Activated T-cell treated with anti-CD3 and anti-CD28 coated beads, Interleukin-2, amount 50 U/mL, for 24 hours (primary cell): Measurements from ENCODE around the gene LDHAL6B.

Source experiments
- DNase-seq: peaks from one replicate; pipeline ENCODE4 v3.0.0-alpha.2; 2020
- H3K27ac Mint-ChIP-seq: 2 replicates; pipeline ENCODE4 v1.8.0; 2020; ENCODE audit warnings: mild to moderate bottlenecking, mixed read lengths
- H3K27me3 Mint-ChIP-seq: 2 replicates; pipeline ENCODE4 v1.8.0; 2020; ENCODE audit warnings: mixed read lengths
- H3K36me3 Mint-ChIP-seq: 2 replicates; pipeline ENCODE4 v1.8.0; 2020; ENCODE audit warnings: low read depth, mixed read lengths
- H3K4me1 Mint-ChIP-seq: 2 replicates; pipeline ENCODE4 v1.8.0; 2020; ENCODE audit warnings: low read depth, mixed read lengths
- H3K4me3 Mint-ChIP-seq: 2 replicates; pipeline ENCODE4 v1.8.0; 2020; ENCODE audit warnings: mild to moderate bottlenecking, moderate library complexity, mixed read lengths
- H3K9me3 Mint-ChIP-seq: 2 replicates; pipeline ENCODE4 v1.8.0; 2020; ENCODE audit warnings: mixed read lengths

Gene LDHAL6B

DNA sequence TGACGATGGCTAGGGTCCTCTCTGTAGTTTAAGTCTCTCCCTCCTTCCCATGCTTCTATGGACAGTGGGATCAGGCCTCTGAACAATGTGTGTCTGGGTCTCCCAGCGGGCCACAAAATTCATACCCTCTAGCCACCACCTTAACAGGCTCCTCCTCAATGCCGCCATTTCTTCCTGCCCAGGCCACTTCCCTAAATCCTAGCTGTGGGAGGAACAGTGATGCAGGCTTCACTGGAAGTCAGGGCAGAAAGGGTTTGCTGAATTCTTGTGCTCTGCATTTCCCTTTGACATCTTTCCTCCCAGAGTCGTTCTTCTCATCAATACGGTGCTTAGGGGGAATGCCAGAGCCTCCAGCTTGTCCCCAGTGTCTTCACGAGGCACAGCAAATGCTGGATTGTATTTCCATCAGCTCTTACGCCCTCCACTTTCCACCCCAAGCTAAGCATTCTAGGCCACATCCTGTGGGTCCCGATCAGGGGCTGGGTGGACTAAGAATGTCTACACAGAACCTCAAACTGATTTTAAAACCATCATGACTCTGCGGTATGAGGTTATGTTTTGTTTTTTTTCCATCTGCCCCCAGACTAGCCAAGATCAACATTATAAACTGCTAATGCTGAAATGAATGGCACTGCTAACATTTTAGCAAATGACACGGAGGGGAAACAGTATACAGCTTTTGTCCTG lies 11.9 kb upstream of the LDHAL6B start:
- DNase-seq: no peak
- peaks cover 5% of the 10 kb centered on the region for H3K4me1 Mint-ChIP-seq
- H3K36me3 Mint-ChIP-seq: no peaks in the 10 kb centered on the region
- H3K27ac Mint-ChIP-seq: no peak overlapping the region
- H3K4me3 Mint-ChIP-seq: no peak overlapping the region
- peaks cover 3% of the 10 kb centered on the region for H3K27me3 Mint-ChIP-seq
- H3K9me3 Mint-ChIP-seq: no peaks in the 10 kb centered on the region

- H3K27me3 Mint-ChIP-seq: no peaks in the 10 kb centered on the region
- H3K36me3 Mint-ChIP-seq: no peaks in the 10 kb centered on the region
- no peaks in the 10 kb centered on the region for H3K9me3 Mint-ChIP-seq
- peaks cover 5% of the 10 kb centered on the region for H3K4me1 Mint-ChIP-seq
- no peak for DNase-seq
- H3K4me3 Mint-ChIP-seq: no peak overlapping the region
- H3K27ac Mint-ChIP-seq: no peak overlapping the region
These were observed 10.2 kb upstream of the LDHAL6B start for GRCh38 chr15:59196416-59196815.

- Mint-ChIP-seq H3K36me3 (no peaks in the 10 kb centered on the region), H3K4me3 (no peak overlapping the region), H3K9me3 (no peaks in the 10 kb centered on the region), H3K27me3 (no peaks in the 10 kb centered on the region), H3K27ac (no peak overlapping the region), H3K4me1 (peaks cover 5% of the 10 kb centered on the region)
- DNase-seq: no peak
These were observed 9.2 kb upstream of the LDHAL6B start for GRCh38 chr15:59197454-59197853.

DNA sequence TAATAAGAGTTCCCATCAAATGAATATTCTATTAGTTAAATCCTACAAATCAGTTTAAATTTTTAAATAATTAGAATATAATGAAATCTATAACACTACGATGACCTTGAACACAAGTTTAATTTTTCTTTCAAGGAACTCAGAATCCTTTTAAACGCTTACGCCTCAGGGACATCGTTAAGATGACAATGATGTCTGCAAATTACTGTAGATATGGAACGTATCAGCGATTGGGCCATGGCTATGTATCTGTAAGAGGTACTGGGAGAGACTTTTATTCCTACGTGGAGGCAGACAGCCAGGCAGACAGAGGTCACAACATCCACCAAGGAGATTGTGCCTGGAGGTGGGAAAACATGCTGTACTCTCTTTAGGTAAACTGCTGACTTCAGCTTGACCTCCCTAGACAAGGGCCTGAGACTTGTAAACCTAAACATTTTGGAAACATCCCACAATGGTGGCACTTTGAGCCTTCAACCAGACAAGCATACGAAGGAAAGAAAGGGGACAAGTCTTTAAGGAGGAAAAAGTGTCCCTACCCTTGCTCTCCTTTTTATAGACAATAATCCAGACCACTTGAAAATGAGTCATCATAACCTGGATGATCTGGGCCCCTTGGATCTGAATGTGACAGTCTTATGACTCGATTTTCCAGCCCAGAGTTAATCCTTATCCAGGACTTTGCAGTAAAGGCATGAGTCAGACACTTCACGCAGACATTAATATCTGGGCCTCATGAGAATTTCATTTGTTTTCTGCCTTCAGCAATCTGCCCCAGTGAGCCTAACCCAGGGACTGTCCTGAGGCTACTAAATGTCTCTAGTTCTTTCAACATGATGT lies 6.8 kb upstream of the LDHAL6B start:
- DNase-seq: no peak
- H3K36me3 Mint-ChIP-seq: no peaks in the 10 kb centered on the region
- no peaks in the 10 kb centered on the region for H3K9me3 Mint-ChIP-seq
- no peak overlapping the region for H3K4me3 Mint-ChIP-seq
- H3K4me1 Mint-ChIP-seq: peaks cover 5% of the 10 kb centered on the region
- no peaks in the 10 kb centered on the region for H3K27me3 Mint-ChIP-seq
- H3K27ac Mint-ChIP-seq: no peak overlapping the region

- Mint-ChIP-seq H3K36me3 (no peaks in the 10 kb centered on the region), H3K4me1 (peaks cover 5% of the 10 kb centered on the region), H3K4me3 (no peak overlapping the region), H3K27me3 (no peaks in the 10 kb centered on the region), H3K9me3 (no peaks in the 10 kb centered on the region), H3K27ac (no peak overlapping the region)
- no peak for DNase-seq
These were observed 6.1 kb upstream of the LDHAL6B start for GRCh38 chr15:59200560-59200959.

DNA sequence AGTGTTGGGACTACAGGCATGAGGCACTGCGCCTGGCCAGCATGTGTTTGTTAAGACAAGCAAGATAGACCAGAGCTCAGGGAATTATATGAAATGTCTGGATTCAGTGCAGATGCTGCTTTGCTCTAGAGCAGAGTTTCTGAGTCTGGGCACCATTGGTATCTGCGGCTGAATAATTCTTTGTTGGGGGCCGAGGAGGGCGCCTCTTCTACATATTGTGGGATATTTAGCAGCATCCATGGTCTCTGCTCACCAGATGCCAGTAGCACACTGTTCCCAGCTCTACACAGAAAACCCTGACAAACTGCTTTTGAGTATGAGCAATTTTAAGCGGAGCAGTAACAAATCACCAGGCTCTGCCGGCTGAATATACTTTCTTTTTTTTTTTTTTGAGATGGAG lies 3.6 kb upstream of the LDHAL6B start:
- Mint-ChIP-seq H3K4me1 (no peaks in the 10 kb centered on the region), H3K36me3 (no peaks in the 10 kb centered on the region), H3K27ac (no peak overlapping the region), H3K4me3 (no peak overlapping the region), H3K9me3 (no peaks in the 10 kb centered on the region), H3K27me3 (no peaks in the 10 kb centered on the region)
- DNase-seq: no peak

GRCh38 chr15:59203657-59204056 lies 3.0 kb upstream of the LDHAL6B start:
- Mint-ChIP-seq H3K27ac (no peak overlapping the region), H3K36me3 (no peaks in the 10 kb centered on the region), H3K4me1 (no peaks in the 10 kb centered on the region), H3K9me3 (no peaks in the 10 kb centered on the region), H3K4me3 (no peak overlapping the region), H3K27me3 (no peaks in the 10 kb centered on the region)
- no peak for DNase-seq

DNA sequence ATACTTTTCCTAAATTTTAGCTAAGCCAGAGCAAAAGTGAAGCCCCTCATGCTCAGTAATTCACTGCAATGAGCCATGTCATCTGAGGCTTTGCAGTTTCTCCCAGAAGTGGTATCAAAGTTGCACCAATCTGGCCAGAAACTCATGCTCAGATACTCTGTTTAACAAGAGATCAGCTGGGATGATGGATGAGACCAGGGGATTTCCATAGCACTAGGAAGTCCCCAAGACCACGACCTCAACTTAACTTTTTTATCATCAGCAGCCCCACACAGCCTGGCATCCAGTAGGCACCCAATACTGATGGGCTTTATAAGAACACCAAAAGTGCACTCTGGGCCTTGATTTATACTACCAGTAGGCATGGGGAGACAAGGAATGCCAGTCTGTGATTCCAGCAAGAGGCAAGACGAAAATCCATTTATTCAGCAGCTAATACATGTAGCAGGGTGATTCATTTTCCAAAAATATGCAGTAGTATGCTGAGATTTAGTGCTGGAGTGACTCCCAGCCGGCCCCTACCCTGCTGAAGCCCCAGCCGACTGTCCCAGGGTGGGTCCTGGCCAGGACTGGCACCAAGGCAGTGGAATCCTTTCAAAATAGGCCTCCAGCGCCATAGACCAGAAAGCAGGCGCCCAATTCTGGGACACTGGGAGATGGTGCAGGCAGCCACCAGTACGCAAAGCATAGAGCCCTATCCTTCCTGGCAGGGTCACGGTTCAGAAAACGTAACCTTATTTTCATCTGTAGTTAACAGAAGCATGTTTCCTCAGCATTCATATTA lies 612 bp upstream of the LDHAL6B start:
- no peak overlapping the region for H3K4me3 Mint-ChIP-seq
- H3K4me1 Mint-ChIP-seq: no peaks in the 10 kb centered on the region
- no peak for DNase-seq
- peaks cover 3% of the 10 kb centered on the region for H3K27me3 Mint-ChIP-seq
- no peaks in the 10 kb centered on the region for H3K9me3 Mint-ChIP-seq
- no peak overlapping the region for H3K27ac Mint-ChIP-seq
- no peaks in the 10 kb centered on the region for H3K36me3 Mint-ChIP-seq

- Mint-ChIP-seq H3K4me1 (no peaks in the 10 kb centered on the region), H3K27me3 (peaks cover 6% of the 10 kb centered on the region), H3K36me3 (no peaks in the 10 kb centered on the region), H3K27ac (no peak overlapping the region), H3K4me3 (no peak overlapping the region), H3K9me3 (no peaks in the 10 kb centered on the region)
- no peak for DNase-seq
These were observed 2.1 kb downstream of the LDHAL6B start for GRCh38 chr15:59208613-59209249.

DNA sequence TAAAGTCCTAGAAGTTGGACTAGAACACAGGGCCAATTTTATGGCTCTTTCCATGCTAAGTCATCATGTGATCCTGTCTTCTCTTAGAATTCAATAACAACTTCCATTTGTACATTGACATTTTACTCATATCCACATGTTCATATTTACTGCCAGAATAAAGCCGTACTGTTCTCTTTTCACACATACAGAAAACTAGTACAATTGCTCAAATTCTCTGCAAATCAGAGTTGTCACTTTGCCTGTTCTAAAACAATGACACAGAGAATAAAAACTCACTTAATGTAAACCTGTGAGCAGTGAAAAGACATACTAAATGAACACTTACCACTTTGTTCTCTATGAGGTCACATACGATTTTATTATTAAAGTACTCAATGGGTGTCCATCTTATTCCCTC lies 3.5 kb downstream of the LDHAL6B start:
- Mint-ChIP-seq H3K4me1 (no peaks in the 10 kb centered on the region), H3K9me3 (no peaks in the 10 kb centered on the region), H3K36me3 (no peaks in the 10 kb centered on the region), H3K27ac (no peak overlapping the region), H3K4me3 (no peak overlapping the region), H3K27me3 (peaks cover 9% of the 10 kb centered on the region)
- no peak for DNase-seq

DNA sequence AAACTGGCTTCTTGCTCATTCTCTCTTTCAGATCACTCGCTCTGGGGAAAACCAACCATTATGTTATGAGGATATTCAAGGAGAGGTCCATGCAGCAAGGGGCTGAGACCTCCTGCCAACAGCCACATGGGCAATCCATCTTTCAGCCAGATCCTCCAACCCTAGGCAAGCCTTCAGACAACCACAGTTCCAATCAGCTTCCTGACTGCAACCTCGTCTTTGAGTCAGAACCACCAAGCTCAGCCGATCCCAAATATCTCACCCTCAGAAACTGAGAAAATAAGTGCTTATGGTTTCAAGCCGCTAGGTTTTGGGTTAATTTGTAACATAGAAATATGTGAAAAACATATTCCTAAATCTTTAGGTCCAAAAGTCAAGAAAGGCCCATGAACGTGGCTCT lies 10.3 kb downstream of the LDHAL6B start:
- Mint-ChIP-seq H3K4me3 (no peak overlapping the region), H3K4me1 (peaks cover 2% of the 10 kb centered on the region), H3K9me3 (no peaks in the 10 kb centered on the region), H3K27me3 (peaks cover 6% of the 10 kb centered on the region), H3K36me3 (no peaks in the 10 kb centered on the region), H3K27ac (no peak overlapping the region)
- no peak for DNase-seq

DNA sequence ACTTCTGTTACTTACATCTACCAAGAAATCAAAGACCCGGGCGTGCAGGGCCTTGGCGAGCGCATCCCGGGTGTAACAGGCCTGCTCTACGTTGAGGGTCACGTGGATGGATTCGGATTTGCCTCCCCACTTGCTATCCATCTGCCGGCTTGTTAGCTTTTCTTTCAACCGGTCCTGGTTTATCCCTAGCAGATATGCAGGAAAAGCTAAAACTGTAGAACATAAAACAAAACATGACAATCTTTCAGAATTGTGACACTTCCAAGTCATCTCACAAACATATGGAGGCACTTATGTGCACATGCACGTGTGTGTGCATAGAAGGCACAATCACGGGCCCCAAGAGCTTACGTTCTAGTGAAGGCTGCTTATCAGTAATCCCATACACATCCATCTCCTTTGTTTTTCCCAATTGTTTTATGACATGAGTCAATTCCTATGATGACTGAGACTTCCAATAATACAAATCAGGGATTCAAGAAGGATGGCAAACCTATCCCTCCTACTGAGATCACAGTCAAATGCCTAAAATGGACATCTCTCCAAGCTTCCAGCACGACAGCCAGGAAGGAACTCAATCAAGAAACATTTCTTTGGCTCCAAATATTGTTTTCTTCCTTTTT lies 11.3 kb downstream of the LDHAL6B start:
- no peaks in the 10 kb centered on the region for H3K36me3 Mint-ChIP-seq
- DNase-seq: no peak
- no peak overlapping the region for H3K4me3 Mint-ChIP-seq
- H3K9me3 Mint-ChIP-seq: no peaks in the 10 kb centered on the region
- peaks cover 2% of the 10 kb centered on the region for H3K4me1 Mint-ChIP-seq
- peaks cover 3% of the 10 kb centered on the region for H3K27me3 Mint-ChIP-seq
- no peak overlapping the region for H3K27ac Mint-ChIP-seq

- no peak for DNase-seq
- Mint-ChIP-seq H3K4me3 (no peak overlapping the region), H3K27me3 (peaks cover 3% of the 10 kb centered on the region), H3K27ac (no peak overlapping the region), H3K4me1 (peaks cover 2% of the 10 kb centered on the region), H3K9me3 (no peaks in the 10 kb centered on the region), H3K36me3 (no peaks in the 10 kb centered on the region)
These were observed 12.1 kb downstream of the LDHAL6B start for GRCh38 chr15:59218710-59219109.
